CD4-positive, alpha-beta T cell treated with Interleukin-2 at 100 ng/mL for 4 hours (primary cell): ENCODE measurements around the gene TM4SF20.

ENCODE experiments used
- DNase-seq: peaks from one replicate; pipeline ENCODE4 v3.0.0-alpha.2; 2020; ENCODE audit warnings: low spot score

TM4SF20 gene

DNA sequence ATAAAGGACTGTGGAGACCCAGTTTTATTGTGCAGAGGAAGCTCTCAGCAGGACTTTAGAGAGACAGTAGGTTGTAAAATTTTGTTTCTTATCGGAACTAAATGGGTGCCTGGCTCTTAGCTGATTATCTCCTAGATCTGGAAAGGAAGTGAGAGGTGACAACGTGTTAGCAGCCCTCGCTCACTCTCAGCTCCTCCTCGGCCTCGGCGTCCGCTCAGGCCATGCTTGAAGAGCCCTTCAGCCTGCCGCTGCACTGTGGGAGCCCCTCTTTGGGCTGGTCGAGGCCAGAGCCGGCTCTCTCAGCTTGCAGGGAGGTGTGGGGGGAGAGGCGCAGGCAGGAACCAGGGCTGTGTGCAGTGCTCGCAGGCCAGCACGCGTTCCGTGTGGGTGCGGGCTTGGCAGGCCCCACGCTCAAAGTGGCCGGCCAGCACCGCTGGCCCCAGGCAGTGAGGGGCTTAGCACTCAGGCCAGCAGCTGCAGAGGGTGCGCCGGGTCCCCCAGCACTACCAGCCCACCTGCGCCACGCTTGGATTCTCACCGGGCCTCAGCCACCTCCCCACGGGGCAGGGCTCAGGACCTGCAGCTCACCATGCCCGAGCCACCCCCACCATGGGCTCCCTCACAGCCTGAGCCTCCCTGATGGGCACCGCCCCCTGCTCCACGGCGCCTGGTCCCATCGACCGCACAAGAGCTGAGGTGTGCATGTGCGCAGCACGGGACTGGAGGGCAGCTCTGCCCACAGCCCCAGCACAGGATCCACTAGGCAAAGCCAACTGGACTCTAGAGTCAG lies 58.6 kb downstream of the TM4SF20 start:
- DNase-seq, result no peak

DNA sequence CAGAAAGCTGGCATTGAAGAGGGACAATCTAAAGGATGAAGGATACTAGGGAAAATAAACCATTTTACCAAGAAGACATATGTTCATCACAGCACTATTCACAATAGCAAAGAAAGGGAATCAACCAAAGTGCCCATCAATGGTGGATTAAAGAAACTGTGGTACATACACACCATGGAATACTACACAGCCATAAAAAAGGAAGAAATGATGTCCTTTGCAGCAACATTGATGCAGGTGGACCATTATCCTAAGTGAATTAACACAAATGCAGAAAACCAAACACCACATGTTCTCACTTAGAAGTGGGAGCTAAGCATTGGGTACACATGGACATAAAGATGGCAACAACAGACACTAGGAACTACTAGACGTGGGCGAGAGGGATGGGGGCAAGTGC lies 61.3 kb downstream of the TM4SF20 start:
- DNase-seq, result no peak

DNA sequence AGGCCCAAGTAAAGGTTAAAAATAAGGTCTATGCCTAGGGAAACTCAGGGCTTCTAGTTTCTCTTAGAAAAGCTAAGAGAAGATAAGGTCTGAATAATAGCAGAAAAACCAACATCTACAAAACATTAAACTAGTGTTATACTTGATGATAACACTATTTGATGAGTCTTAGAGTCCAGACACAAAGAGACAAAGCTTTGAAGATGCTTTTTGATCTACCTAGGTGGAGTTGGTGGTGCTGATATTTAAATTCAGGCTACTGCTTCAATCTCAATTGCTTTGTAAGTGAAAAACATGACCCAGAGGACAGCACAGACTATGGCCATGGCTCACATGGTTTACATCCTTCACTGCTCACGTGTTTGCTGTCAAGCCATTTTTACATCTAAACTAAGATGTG lies 65.8 kb downstream of the TM4SF20 start:
- DNase-seq, result no peak

GRCh38 chr2:227312579-227312978 lies 66.5 kb downstream of the TM4SF20 start:
- DNase-seq, result no peak
